ACC112 (cell line): ENCODE measurements around the gene CAMKMT.

ENCODE experiments used
- H2AFZ ChIP-seq: fragments of 200-600 bp; sonication (generic); one replicate; pipeline ENCODE4 v1.6.0; 2017; ENCODE audit warnings: antibody characterized with exemption, low read length; ENCODE audit not compliant: unreplicated experiment
- H3K27ac ChIP-seq: fragments of 200-600 bp; sonication (generic); 2 replicates; pipeline ENCODE4 v1.5.1; 2014; ENCODE audit warnings: low read depth, mild to moderate bottlenecking, antibody characterized with exemption, low read length, moderate library complexity
- H3K27me3 ChIP-seq: fragments of 200-600 bp; sonication (generic); 2 replicates; pipeline ENCODE4 v1.6.1; 2014; ENCODE audit warnings: mild to moderate bottlenecking, antibody characterized with exemption, low read length, moderate library complexity, mixed read lengths; ENCODE audit not compliant: insufficient read depth
- H3K36me3 ChIP-seq: fragments of 200-600 bp; sonication (generic); 2 replicates; pipeline ENCODE4 v1.6.1; 2016; ENCODE audit warnings: mild to moderate bottlenecking, antibody characterized with exemption, low read length, moderate library complexity, mixed read lengths; ENCODE audit not compliant: insufficient read depth
- H3K4me1 ChIP-seq: fragments of 200-600 bp; sonication (generic); one replicate; pipeline ENCODE4 v1.6.1; 2016; ENCODE audit warnings: low read length, mixed read lengths; ENCODE audit not compliant: insufficient read depth, unreplicated experiment, control insufficient read depth
- H3K4me3 ChIP-seq: fragments of 200-600 bp; sonication (generic); 2 replicates; pipeline ENCODE4 v1.5.1; 2014; ENCODE audit warnings: mild to moderate bottlenecking, low read depth, low read length
- H3K79me2 ChIP-seq: fragments of 200-600 bp; sonication (generic); one replicate; pipeline ENCODE4 v1.6.0; 2016; ENCODE audit warnings: low read length; ENCODE audit not compliant: control insufficient read depth, unreplicated experiment, insufficient read depth

Gene CAMKMT

GRCh38 chr2:44671276-44671675 is 309.5 kb downstream of the CAMKMT start:
- peaks cover 13% of the 10 kb centered on the region for H3K27me3 ChIP-seq
- no peak overlapping the region for H3K27ac ChIP-seq
- no peaks in the 10 kb centered on the region for H3K36me3 ChIP-seq
- H2AFZ ChIP-seq, result no peak overlapping the region
- no peak overlapping the region for H3K4me3 ChIP-seq
- no peaks in the 10 kb centered on the region for H3K4me1 ChIP-seq
- no peaks in the 10 kb centered on the region for H3K79me2 ChIP-seq

- H3K79me2 ChIP-seq, result no peaks in the 10 kb centered on the region
- H3K4me3 ChIP-seq, result no peak overlapping the region
- H3K27me3 ChIP-seq, result peaks cover 16% of the 10 kb centered on the region
- H3K36me3 ChIP-seq, result no peaks in the 10 kb centered on the region
- no peak overlapping the region for H2AFZ ChIP-seq
- no peak overlapping the region for H3K27ac ChIP-seq
- no peaks in the 10 kb centered on the region for H3K4me1 ChIP-seq
Measured at GRCh38 chr2:44671916-44672315, 310.2 kb downstream of the CAMKMT start.

GRCh38 chr2:44672431-44672830 is 310.7 kb downstream of the CAMKMT start:
- Histone ChIP-seq H3K4me3 (no peak overlapping the region), H3K27me3 (peaks cover 16% of the 10 kb centered on the region), H3K27ac (no peak overlapping the region), H3K4me1 (no peaks in the 10 kb centered on the region), H3K36me3 (no peaks in the 10 kb centered on the region), H2AFZ (no peak overlapping the region), H3K79me2 (no peaks in the 10 kb centered on the region)

DNA sequence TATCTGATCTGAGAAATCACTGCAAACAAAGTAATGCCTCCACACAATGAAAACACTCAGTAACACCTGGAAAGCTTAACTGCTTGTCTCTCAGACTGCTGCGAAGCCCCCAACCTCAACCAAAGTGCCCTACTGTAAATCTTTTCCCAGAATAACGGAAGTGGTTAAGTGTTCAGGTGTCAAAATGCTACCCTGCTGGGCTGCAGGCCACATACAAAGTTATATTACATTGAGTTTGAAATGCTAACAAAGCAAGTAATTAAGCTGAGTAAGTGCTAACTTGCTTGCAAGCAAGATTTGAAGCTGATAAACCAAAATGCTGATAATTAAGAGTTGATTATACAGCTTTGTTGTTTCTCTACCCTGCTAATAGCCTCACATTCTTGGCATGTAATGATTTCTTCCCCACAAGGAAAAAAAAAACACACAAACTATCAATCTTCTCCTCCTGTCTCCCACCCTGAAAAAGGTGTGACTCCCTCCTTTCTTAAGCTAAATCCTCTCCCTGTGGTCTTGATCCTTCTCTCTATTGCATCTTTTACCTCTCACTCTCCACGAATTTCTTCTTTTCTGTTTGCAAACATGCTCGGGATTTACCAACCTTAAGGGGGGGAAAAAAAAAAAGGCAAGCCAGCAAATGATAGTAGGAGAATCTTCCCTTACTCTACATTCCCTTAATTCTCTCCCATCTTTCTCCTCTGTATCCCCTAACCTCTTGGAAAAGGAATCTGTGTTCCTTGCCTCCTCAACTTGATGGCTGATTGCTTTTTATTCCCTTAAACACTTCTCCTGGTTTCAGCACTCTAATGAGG is 312.9 kb downstream of the CAMKMT start:
- H3K36me3 ChIP-seq, result no peaks in the 10 kb centered on the region
- H3K4me3 ChIP-seq, result no peak overlapping the region
- H3K4me1 ChIP-seq, result no peaks in the 10 kb centered on the region
- no peak overlapping the region for H2AFZ ChIP-seq
- no peak overlapping the region for H3K27ac ChIP-seq
- no peaks in the 10 kb centered on the region for H3K79me2 ChIP-seq
- H3K27me3 ChIP-seq, result peaks cover 16% of the 10 kb centered on the region

DNA sequence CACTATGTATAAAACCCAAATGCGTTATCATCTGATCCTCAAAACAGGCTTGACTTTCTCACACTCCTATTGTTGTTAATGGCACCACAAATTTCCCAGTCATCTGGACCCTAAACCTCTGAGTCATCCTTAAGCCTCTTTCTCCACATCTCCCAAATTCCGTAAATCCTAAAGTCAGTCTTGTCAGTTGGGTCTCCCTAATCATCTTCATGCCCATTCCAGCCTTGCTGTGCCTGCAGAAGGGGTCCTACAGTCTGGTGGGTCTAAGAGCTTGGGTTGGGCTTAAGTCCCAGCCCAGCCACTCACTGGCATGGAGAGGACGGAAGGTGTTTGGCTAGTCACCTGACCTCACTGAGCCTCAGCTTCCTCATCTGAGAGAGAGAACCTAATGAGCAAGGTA is 314.6 kb downstream of the CAMKMT start:
- no peak overlapping the region for H2AFZ ChIP-seq
- no peaks in the 10 kb centered on the region for H3K4me1 ChIP-seq
- H3K36me3 ChIP-seq, result no peaks in the 10 kb centered on the region
- no peaks in the 10 kb centered on the region for H3K79me2 ChIP-seq
- H3K27ac ChIP-seq, result no peak overlapping the region
- no peak overlapping the region for H3K4me3 ChIP-seq
- peaks cover 16% of the 10 kb centered on the region for H3K27me3 ChIP-seq

- no peak overlapping the region for H2AFZ ChIP-seq
- no peaks in the 10 kb centered on the region for H3K79me2 ChIP-seq
- H3K4me1 ChIP-seq, result no peaks in the 10 kb centered on the region
- H3K27ac ChIP-seq, result no peak overlapping the region
- no peak overlapping the region for H3K4me3 ChIP-seq
- H3K36me3 ChIP-seq, result no peaks in the 10 kb centered on the region
- H3K27me3 ChIP-seq, result peaks cover 10% of the 10 kb centered on the region
Measured at GRCh38 chr2:44679584-44679983, 317.8 kb downstream of the CAMKMT start.

GRCh38 chr2:44679990-44680389 is 318.2 kb downstream of the CAMKMT start:
- Histone ChIP-seq H3K4me1 (no peaks in the 10 kb centered on the region), H3K36me3 (no peaks in the 10 kb centered on the region), H2AFZ (no peak overlapping the region), H3K79me2 (no peaks in the 10 kb centered on the region), H3K27ac (no peak overlapping the region), H3K4me3 (no peak overlapping the region), H3K27me3 (peaks cover 10% of the 10 kb centered on the region)

- Histone ChIP-seq H3K27ac (no peak overlapping the region), H3K4me1 (no peaks in the 10 kb centered on the region), H3K4me3 (no peak overlapping the region), H2AFZ (no peak overlapping the region), H3K27me3 (peaks cover 10% of the 10 kb centered on the region), H3K36me3 (no peaks in the 10 kb centered on the region), H3K79me2 (no peaks in the 10 kb centered on the region)
Measured at GRCh38 chr2:44680424-44680971, 318.8 kb downstream of the CAMKMT start.

DNA sequence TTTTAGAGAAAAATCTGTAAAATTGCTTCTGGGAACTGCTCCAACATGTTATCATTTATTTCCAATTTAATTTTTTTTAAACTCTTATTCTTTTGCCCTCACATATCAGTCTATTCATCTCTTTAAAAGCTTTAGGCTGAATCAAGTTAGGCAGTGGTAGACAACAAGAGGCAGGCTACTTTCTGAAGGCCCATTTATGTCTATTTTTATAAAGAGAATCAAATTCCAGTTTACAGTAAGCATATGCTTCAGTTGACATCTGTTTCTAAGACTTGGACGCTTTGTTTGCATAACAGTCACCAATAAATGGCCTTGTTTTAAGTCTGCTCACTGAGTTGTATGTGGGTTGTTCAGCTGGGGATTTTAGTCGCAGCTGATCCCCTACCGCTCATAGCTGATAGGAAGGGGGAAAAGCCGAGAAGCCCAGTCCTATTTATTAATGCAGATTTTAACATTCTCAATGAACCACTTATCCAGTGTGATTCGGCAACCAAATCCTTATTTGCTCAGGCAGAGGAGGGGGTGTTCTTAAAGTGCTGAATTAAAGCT is 319.3 kb downstream of the CAMKMT start:
- Histone ChIP-seq H2AFZ (no peak overlapping the region), H3K79me2 (no peaks in the 10 kb centered on the region), H3K4me1 (no peaks in the 10 kb centered on the region), H3K36me3 (no peaks in the 10 kb centered on the region), H3K4me3 (no peak overlapping the region), H3K27ac (no peak overlapping the region), H3K27me3 (peaks cover 5% of the 10 kb centered on the region; the same call in 1 of the 2 replicates)

GRCh38 chr2:44682459-44682858 is 320.7 kb downstream of the CAMKMT start:
- H3K27ac ChIP-seq, result no peak overlapping the region
- no peak overlapping the region for H3K4me3 ChIP-seq
- peaks cover 7% of the 10 kb centered on the region for H3K4me1 ChIP-seq
- no peak overlapping the region for H2AFZ ChIP-seq
- no peaks in the 10 kb centered on the region for H3K79me2 ChIP-seq
- no peaks in the 10 kb centered on the region for H3K36me3 ChIP-seq
- no peaks in the 10 kb centered on the region for H3K27me3 ChIP-seq

GRCh38 chr2:44684559-44684958 is 322.8 kb downstream of the CAMKMT start:
- Histone ChIP-seq H3K4me3 (no peak overlapping the region), H3K27ac (no peak overlapping the region), H2AFZ (no peak overlapping the region), H3K36me3 (no peaks in the 10 kb centered on the region), H3K27me3 (no peaks in the 10 kb centered on the region), H3K79me2 (no peaks in the 10 kb centered on the region), H3K4me1 (peaks cover 7% of the 10 kb centered on the region)
